HG03460 (cell line): ENCODE measurements around the gene NHSL2.

Experiments
- ATAC-seq: cut with Tn5 transposase; IDR thresholded peaks from one replicate; pipeline ENCODE4 v1.9.1; 2021; ENCODE audit not compliant: unreplicated experiment

The NHSL2 gene

DNA sequence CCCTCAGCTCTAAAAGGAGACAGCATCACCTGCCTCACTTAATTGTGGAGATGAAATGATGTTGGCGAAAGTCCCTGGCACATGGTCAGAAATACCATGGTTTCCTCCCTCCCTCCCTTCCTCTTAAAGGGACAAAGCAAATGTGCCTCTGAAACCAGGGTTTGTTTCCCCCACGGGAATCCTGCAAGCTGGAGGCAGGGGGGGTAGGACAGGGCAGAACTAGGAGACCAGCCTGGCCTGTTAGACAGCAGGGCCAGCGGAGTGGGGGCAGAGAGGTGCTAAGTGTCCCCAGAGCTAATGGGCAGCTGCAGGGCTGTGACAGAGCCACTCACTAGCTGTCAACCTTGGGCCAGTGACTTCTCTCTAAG, 215.4 kb downstream of the NHSL2 start:
- no peak for ATAC-seq

- peak; percentile 67 for ATAC-seq
Measured at GRCh38 chrX:72126539-72127140, 216.0 kb downstream of the NHSL2 start.

- ATAC-seq, result no peak
Measured at GRCh38 chrX:72127332-72127731, 216.7 kb downstream of the NHSL2 start.

DNA sequence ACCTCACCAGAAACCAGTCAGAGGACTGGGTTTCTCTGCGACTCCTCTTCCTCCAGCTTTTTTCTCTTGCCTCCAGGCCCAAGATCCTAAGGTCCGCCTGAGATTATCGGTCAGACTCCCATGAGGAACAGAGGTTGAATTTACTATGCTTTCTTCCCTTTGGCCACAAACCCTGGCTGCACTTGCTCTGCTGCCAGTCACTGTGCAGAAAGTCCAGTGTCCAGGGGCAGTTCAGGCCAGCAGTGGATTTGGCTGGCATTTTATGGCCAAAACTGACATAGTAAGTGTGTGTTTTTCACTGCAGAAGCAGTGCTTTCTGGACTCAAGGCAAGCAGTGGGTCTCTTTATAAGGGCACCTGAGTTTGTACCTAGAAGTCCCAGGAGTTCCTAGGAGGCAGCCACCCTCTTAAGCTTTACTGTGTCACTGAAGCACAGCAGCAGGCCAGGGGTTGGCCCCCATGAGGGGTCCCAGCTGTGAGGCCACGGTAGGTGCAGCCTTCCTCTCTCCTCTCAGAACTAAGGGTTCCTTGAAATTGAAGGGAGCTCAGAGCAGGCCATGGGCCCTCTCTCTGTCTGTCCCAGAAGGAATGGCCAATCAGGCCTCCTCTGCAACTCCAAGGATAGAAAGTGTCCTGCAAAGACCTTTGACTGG, 217.7 kb downstream of the NHSL2 start:
- ATAC-seq, result no peak

GRCh38 chrX:72128881-72129280, 218.2 kb downstream of the NHSL2 start:
- ATAC-seq, result no peak

- no peak for ATAC-seq
Measured at GRCh38 chrX:72129661-72130060, 219.0 kb downstream of the NHSL2 start.

DNA sequence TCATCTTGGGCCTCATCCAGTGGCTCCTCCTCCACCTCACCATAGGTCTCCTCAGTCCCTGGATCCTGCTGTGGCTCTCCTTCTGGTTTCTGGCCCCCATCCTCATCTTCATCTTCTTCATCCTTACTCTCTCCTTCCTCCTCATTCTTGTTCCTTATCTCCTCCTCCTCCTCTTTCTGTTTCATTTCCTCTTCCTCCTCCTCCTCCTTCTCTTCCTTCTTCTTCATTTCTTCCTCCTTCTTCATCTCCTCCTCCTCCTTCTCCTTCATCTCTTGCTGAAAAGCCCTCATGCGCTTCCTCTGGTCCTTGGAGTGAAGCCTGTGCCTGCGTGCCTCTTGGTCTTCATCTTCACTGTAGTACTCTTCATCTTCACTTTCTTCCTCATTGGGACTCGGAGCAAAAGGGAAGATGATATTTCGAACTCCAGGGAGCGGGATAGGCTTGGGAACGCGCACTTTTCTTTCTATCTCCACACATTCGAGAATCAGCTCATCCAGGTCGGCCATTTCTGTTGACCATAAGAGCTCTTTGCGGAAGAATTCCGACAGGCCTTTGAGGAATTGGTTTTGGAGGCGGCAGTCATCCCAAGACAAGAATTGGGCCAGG, 219.6 kb downstream of the NHSL2 start:
- no peak for ATAC-seq

GRCh38 chrX:72130762-72131250, 220.2 kb downstream of the NHSL2 start:
- no peak for ATAC-seq

GRCh38 chrX:72131317-72132294, 221.0 kb downstream of the NHSL2 start, which contains the start of gene RTL5:
Gene RTL5, minus strand, starts transcription at chrX:72131915.
- ATAC-seq, result peak; percentile 58

- ATAC-seq, result no peak
Measured at GRCh38 chrX:72132456-72132855, 221.8 kb downstream of the NHSL2 start.

DNA sequence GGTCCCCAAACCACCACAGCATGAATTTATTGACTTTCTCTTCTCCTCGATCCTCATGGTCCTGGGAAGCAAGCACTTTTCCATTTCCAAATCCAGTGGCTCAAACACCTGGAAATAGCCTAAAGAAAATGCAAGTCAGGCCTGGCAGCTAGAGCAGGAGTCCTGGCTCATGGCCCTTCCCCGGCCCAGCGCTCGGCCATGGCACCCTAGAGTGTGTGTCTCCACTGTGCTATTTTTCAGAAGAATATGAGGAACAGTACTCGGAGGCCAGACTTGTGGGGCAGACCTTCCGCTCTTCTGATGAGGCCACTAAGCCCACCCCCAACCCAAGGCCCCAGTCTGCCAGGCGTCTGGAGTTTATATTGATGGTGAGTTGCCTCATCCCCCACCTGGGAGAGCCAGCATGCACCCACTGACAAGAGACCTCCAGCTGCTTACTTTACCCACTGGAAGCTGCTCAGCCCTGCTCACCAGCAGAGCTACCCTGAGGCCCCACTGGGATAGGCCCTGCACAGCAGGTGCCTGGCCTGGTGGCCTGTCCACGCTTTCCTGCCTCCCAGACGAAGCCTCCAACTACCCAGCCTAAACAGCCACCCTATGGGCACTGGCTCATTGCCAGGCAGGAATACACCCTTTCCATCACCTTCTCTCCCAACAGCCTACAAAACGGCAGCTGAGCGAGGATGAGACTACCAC, 223.4 kb downstream of the NHSL2 start:
- ATAC-seq, result no peak

DNA sequence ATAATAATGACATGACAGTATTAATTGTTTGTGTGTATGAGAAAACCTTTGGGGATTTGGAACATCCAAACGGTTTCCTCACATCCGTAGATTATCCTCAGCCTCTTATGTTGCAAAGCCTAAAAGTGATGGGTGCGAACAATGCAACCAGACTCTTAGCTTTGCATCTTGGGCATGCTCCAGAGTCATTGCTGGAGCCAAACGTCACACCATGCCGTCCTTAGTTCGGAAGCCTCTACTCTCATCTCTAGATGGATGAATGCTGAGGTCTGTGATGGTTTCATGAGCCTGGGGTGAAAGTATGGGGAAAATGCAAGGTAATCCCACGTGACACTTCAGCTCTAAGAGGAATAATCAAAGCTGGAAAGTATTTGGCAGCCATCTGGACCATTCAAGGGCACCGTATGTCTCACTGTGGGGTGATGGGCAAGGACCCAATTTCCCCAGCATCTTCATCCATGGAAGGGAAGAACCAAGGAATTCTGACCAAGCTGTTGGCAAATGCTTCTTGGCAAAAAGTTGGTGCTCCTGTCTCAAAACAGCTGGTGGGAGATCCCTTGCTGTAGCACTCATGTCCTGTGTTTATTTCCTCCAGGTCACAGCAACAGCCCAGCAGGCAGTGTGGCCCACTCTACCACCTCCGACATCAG, 227.3 kb downstream of the NHSL2 start:
- no peak for ATAC-seq

- no peak for ATAC-seq
Measured at GRCh38 chrX:72139538-72139937, 228.9 kb downstream of the NHSL2 start.

DNA sequence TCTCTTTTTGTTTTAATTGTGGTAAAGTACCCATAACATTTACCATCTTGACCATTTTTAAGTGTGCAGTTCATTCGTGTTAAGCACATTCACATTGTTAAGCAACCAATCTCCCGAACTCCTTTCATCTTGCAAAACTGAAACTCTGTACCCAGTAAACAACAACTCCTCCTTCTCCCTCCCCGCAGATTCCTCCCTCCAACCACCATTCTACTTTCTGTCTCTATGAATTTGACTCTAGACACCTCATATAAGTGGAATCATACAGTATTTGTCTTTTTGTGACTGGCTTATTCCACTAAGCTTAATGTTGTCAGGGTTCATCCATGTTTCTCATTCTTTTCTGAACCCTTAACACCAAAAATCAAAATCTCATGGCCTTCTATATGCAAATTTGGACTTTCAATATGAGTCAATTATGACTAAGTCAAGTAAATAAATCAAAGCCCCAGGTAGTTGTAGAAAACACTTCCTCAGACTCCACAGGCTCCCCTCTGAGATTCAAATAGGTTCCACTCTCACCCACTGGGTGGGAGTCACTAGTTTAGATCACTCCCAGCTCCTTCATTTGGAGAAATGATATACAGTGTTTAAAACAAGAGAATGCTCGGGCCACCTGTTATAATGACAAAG, 230.8 kb downstream of the NHSL2 start:
- no peak for ATAC-seq

DNA sequence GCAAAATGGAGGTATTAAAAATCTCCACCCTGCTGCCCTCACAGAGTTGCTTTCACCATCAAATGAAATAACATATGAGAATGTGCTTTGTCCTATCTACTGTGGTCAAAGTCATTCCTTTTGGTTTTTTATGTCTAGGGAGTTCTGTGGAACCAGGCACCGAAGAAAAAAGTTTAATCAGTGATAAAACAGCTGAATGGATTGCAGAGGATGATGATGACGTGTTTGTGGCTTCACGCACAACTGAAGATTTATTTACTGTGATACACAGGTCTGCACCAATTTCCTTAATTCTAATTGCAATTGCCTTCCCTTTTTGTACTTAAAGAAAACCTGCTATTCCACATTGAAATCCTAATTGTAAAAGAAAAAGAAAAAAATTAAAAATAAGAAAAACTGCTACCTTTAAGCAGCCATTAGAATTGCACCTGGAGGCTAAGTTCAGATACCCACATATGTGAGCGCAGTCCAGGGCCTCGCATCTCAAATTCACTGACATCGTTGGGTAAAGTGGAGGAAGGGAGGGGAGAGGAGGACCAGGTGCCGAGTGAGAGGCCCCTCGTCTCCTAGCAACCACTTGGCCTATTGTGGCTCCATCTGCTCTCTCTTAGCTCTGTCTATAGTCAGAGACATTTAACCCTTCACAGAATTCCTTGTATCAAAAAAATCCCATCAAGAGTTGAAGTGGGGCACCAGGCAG, 231.6 kb downstream of the NHSL2 start:
- no peak for ATAC-seq

DNA sequence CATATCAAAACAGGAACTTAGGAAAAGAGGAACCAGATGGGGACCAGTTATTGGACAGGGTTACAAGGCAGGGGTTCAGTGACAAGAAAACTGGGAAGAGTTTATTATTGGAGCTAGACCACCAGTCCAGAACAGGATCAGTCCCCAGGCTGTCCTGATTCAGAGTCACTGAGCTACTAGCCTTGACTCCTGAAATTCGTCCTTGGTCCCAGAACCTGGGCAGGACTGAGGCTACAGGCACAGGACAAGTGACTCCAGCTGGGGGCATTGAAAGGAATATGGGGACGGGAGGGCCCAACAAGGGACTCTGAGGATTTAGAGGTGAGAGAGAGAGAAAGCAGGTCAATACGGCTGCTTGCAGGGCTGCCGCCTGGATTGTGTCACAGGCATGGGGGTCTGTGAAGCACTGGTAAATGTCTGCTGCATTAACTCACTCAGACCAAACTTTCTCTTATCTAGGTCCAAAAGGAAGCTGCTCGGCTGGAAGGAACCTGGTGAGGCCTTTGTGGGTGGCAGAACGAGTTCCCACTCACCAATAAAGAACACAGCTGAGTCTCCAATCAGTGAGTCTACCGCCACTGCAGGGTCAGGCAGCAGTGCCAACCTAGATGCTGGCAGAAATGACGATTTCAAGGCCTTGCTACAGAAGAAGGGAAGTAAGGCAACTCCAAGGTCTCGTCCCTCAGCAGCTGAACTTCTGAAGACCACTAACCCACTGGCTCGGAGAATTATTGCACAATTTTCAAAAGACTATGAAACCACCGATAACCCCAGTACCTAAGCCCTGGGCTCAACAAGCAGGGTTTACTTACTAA, 232.4 kb downstream of the NHSL2 start:
- no peak for ATAC-seq

GRCh38 chrX:72143609-72143907, 232.9 kb downstream of the NHSL2 start:
- no peak for ATAC-seq

DNA sequence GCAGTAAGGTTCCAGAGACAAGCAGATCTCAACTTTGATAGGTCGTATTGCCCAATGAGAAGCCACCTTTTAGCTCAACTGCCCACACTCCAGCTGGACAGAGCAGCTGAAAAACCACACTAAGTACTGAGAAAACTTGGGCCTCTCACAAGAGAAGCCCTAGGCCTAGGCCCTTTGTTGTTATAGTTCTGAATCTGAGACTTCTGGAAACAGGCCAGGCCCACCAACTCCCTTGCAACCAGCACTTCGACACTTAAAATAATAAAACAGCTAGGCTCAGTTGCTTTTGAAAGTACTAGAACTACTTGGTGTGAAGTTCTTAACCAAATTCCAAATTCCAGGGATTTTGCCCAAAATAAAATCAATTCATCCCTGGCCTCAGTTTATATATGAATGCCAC, 234.5 kb downstream of the NHSL2 start:
- no peak for ATAC-seq
